Stimulated activated CD8-positive, alpha-beta memory T cell treated with anti-CD3 and anti-CD28 coated beads, Interleukin-12 subunit alpha, Interleukin-12 subunit beta, amount 100 ng/mL, for 24 hours (primary cell): ENCODE data around the gene HNRNPA1L2.
"Not testable (repeated sequence)": the region's sequence is repeated elsewhere in the genome, so short reads cannot be mapped to it uniquely, and the experiment has no call there.

Source experiments
- DNase-seq: peaks from one replicate; pipeline ENCODE4 v3.0.0-alpha.2; 2020; ENCODE audit errors: extremely low read depth

Gene HNRNPA1L2

DNA sequence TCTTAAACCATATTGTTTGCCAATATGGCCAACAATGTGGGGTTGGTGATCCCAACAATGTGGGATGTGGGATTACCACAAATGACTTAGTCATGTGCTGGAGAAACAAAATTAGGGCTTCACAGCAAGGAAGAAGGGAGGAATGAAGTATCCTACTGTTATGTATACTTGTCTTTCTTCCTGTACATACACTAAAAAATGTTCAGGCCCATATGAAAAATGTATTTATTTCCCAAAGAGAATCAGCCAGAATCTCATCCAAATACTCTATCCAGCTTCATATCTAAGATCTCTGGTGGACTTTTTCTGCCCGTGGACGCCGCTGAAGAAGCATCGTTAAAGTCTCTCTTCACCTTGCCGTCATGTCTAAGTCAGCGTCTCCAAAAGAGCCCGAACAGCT, at the start of gene HNRNPA1L2:
Gene HNRNPA1L2, plus strand, starts transcription at position 301 of the 400 bp plus-strand sequence. Its CDS starts 62 bp downstream, at position 363.
- DNase-seq, result no peak

GRCh38 chr13:52593175-52593574, 49.1 kb upstream of the HNRNPA1L2 start:
- DNase-seq, result not testable (repeated sequence)

GRCh38 chr13:52593812-52594211, 48.4 kb upstream of the HNRNPA1L2 start:
- not testable (repeated sequence) for DNase-seq

GRCh38 chr13:52594295-52594694, 47.9 kb upstream of the HNRNPA1L2 start:
- not testable (repeated sequence) for DNase-seq

GRCh38 chr13:52597676-52598075, 44.6 kb upstream of the HNRNPA1L2 start:
- no peak for DNase-seq

DNA sequence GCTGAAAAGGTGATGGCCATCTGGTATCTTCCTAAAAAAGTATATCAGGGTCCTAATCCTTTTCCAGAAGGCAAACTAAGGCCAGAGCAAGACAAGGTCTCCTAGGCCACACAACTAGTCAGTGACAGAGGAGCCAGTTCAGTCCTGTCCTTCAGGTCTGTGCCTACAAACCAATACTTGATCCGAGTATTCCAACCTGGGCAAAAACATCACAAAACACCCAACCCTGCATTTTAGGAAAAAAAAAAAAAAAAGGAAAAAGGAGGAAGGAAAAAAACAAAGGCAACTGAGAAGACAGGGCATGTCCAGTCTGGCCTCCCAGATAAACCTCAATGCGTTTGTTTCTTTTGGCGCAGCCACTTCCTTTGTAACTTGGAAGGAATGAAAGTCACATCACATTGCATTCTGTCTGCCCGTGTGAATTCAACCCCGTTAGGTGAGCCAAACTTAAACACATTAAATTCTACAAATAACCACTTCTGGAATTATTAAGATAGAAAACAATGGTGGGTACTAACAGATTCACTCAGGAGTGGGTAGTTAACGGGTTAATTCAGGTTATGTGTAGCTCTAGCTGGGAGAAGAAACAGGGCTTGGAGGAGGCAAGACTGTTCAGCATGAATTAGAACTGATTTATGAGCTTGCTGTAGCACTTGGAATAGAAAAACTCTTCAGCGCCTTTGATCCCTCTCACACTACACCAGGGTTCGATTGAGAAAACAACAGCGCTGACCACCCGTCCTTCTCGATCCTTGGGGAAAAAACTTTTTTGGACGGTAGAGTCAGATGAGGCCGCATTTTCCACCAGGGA, 43.0 kb upstream of the HNRNPA1L2 start:
- DNase-seq, result no peak

DNA sequence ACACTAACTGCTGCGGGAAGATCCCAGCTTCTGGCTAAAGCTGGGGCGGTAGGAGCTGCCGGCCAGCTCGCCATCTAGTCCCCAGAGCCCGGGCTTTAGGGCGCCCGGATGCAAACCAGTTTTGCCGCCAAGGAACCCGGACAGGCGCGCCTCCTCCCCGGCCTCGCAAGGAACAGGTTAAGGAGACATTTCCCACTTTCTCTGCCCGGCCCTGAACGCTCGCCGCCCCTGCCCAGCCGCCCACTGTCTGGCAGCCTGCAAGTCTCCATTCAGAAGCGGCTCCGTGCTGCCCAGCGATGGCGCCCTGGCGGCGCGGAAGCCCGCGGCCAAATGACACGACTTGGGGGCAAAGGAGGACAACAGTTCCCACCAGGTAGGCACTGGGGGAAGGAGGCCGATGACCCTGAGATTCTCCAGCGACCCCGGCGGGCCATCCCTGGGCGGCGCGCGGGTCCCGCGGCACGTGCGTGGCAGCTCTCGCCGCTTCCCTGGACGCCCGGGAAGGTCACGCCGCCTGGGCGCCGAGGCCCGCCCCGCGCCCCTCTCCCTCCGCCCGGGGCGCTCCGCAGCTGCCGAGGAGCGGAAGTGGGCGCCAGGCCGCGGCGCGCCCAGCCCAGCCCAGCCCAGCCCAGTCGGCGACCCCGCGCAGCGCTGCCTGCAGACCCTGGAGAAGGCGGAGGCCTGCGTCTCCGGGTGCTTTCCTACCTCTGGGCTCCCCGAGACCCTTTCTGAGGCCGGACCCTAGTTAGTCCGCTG, 42.2 kb upstream of the HNRNPA1L2 start:
- no peak for DNase-seq

DNA sequence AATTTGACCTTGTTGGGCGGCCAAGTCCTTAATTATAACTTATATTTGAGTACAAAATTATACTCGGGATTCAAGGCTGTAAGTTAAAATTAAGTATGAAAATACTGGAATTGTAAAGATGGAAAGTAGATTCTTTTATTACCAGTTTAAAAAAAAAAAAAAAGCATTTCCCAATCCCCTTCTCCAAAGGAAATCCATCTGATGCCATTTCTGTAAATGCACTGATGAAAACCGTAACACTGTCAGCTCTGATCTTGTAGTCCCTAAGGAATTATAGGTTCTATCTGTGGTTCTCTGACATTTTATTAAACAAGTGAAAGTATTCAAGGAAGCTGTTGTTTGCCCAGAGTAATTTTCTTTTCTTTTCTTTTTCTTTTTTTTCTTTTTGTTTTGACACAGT, 41.6 kb upstream of the HNRNPA1L2 start:
- no peak for DNase-seq

- DNase-seq, result not testable (repeated sequence)
Observed at GRCh38 chr13:52603316-52603715, 38.9 kb upstream of the HNRNPA1L2 start.

- not testable (repeated sequence) for DNase-seq
Observed at GRCh38 chr13:52606126-52606525, 36.1 kb upstream of the HNRNPA1L2 start.

- DNase-seq, result not testable (repeated sequence)
Observed at GRCh38 chr13:52606795-52607194, 35.4 kb upstream of the HNRNPA1L2 start.

DNA sequence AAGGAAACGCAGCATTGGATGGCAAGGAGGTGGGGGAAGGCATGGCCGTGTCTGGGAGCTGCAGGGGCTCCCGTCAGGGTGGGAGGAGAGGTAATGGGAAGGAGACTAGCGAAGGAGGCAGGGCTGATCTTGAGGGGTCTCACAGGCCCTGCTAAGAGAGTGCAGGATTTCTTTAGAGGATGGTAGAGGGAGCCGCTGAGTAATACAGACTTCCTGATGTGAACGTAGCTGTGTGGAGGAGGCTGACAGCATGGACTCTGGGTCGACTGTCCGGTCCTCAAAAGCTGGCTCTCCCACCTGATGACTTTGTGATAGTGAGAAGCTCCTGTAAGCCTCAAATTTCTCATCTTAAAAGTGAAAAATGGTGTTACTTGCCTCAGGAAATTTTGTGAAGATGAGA, 34.0 kb upstream of the HNRNPA1L2 start:
- not testable (repeated sequence) for DNase-seq

DNA sequence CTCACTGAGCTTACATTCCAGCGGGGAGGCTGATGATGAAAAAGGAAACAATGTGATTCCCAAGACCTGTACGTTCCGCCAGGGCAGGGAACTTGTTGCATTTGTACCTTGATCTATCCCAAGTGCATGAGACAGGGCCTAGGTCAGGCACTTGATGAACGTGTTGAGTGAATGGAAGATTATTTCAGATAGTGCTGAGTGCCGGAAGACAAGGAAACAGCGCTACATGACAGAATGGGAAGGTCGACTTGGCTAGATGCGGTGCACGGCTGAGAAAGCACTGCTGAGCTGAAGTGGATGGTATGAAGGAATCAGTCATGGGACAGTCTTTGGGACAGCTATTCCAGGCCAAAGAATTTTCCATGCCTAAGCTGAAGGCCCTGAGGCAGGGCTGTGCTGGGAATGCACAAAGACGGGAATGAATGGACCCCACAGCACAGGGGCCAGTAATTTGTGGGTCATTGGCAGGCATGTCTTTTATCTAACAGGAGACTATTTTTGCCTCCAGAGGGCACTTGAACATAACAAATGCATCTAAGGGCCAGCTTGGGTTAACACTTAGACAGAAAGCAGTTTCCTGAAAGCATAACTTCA, 33.1 kb upstream of the HNRNPA1L2 start:
- DNase-seq, result not testable (repeated sequence)

DNA sequence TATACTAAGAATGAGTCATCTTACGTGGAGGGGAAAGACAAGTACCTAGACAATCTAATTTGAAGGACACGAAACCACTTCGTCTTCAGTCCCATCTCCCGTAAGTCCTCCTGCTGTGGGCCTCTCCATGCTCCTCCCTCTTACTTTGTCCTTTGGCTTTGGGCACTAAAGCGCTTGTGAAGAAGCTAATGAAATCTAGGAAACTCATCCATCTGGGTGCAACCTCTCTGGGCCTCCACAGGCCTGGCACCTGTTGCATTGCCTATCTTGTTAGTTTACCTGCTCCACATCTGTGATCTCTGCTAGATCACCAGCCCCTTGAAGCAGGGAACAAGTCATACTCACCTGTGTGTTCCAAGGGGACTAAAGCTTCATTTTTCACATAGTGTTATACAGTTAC, 32.1 kb upstream of the HNRNPA1L2 start:
- DNase-seq, result not testable (repeated sequence)

DNA sequence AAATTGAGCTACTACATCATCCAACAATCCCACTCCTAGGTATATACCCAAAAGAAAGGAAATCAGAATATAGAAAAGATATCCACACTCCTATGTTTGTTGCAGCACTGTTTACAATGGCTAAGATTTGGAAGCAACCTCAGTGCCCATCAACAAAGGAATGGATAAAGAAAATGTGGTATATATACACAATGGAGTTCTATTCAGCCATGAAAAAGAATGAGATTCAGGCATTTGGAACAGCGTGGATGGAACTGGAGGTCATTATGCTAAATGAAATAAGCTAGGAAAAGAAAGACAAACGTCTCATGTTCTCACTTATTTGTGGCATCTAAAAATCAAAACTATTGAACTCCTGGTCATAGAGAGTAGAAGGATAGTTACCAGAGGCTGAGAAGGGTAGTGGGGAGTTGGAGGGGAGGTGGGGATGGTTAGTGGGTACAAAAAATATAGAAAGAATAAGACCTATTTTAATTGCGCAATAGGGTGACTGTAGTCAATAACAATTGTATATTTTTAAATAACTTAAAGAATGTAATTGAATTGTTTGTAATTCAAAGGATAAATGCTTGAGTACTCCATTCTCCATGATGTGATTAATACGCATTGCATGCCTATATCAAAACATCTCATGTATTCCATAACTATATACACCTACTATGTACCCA, 27.0 kb upstream of the HNRNPA1L2 start:
- no peak for DNase-seq

GRCh38 chr13:52615812-52616211, 26.4 kb upstream of the HNRNPA1L2 start:
- no peak for DNase-seq

GRCh38 chr13:52617070-52618060, 24.9 kb upstream of the HNRNPA1L2 start:
- DNase-seq, result peak; percentile 69

GRCh38 chr13:52631083-52631690, 11.0 kb upstream of the HNRNPA1L2 start:
- not testable (repeated sequence) for DNase-seq

GRCh38 chr13:52638666-52639328, 3.4 kb upstream of the HNRNPA1L2 start:
- DNase-seq, result no peak

DNA sequence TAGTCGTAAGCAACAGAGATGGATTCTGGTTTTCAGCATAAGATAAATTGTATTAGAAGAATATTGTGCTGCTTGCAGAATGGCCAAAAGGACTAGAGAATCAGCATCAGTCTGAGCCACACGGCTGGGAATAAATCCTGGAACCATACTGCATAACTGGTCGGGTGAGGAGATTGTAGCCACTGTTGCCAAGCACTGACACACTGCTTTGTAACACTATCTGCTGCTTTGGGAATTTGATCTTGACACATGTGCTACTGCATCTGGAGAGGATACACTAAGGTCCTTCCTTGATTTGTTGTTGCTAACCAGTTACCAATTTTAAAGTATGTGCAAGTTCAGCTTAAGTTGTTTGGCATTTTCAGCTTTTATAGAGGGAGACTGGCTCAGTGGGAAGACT, 1.9 kb downstream of the HNRNPA1L2 start:
- DNase-seq, result no peak
